Left ventricle myocardium inferior (tissue), 1 donor: ENCODE data around the gene PLA2R1. TPM values are rescaled to one million over a fixed set of nuclear protein-coding genes. Genes with fewer than 3 reads are reported as not detected.

Experiments used
- DNase-seq: peaks from one replicate; pipeline ENCODE4 v3.0.0-alpha.2; 2020
- H3K27ac ChIP-seq: fragments of 200-600 bp; replicated peaks from 2 replicates; pipeline ENCODE4 v1.8.0; 2021
- H3K27me3 ChIP-seq: fragments of 200-600 bp; 2 replicates; pipeline ENCODE4 v1.8.0; 2021; ENCODE audit warnings: low read depth
- H3K36me3 ChIP-seq: fragments of 200-600 bp; 2 replicates; pipeline ENCODE4 v1.8.0; 2021
- H3K4me1 ChIP-seq: fragments of 200-600 bp; 2 replicates; pipeline ENCODE4 v1.8.0; 2021
- H3K4me3 ChIP-seq: fragments of 200-600 bp; 2 replicates; pipeline ENCODE4 v1.8.0; 2021; ENCODE audit warnings: mild to moderate bottlenecking, moderate library complexity
- H3K9me3 ChIP-seq: fragments of 200-600 bp; replicated peaks from 2 replicates; pipeline ENCODE4 v1.8.0; 2021
- CTCF ChIP-seq: fragments of 200-600 bp; IDR thresholded peaks from 2 replicates; pipeline ENCODE4 v1.8.0; 2021; ENCODE audit warnings: antibody characterized with exemption, mild to moderate bottlenecking, borderline replicate concordance
- intact Hi-C: fragments of 100-400 bp; cut with micrococcal nuclease; formaldehyde crosslinking; loops from one replicate; pipeline ENCODE4 v1.11.0; 2022
- total RNA-seq: library from RNA; stranded (reverse); fragmentation: NEBNext Ultra II Directional; extraction: Animal tissue kit (Norgen Biotek cat#: 25700); gene quantifications from one replicate; pipeline ENCODE4 v1.2.1, GENCODE V29; 2021
- donor health status: DM: no; HTN: yes; CAD: no; lungs with severe emphysema.

PLA2R1 gene
- total RNA-seq, 1 donor from 2014 or later = 2.3 TPM

GRCh38 chr2:160045703-160046210 is 16.7 kb downstream of the PLA2R1 start:
- intact Hi-C loops = no loop called here
- Histone ChIP-seq H3K9me3 (no peaks in the 10 kb centered on the region), H3K27me3 (no peaks in the 10 kb centered on the region), H3K36me3 (no peaks in the 10 kb centered on the region), H3K4me3 (no peak overlapping the region), H3K27ac (no peak overlapping the region), H3K4me1 (no peaks in the 10 kb centered on the region)
- no peak for TF ChIP-seq CTCF
- DNase-seq = no peak

GRCh38 chr2:160044728-160045127 is 17.7 kb downstream of the PLA2R1 start:
- no peak overlapping the region for H3K4me3 ChIP-seq
- no peaks in the 10 kb centered on the region for H3K9me3 ChIP-seq
- H3K27ac ChIP-seq = no peak overlapping the region
- H3K27me3 ChIP-seq = no peaks in the 10 kb centered on the region
- TF ChIP-seq CTCF = no peak
- H3K36me3 ChIP-seq = no peaks in the 10 kb centered on the region
- intact Hi-C loops = no loop called here
- peaks cover 7% of the 10 kb centered on the region for H3K4me1 ChIP-seq
- DNase-seq = no peak

GRCh38 chr2:160043265-160043664 is 19.1 kb downstream of the PLA2R1 start:
- intact Hi-C loops = no loop called here
- TF ChIP-seq CTCF = no peak
- H3K4me1 ChIP-seq = peaks cover 13% of the 10 kb centered on the region
- no peak overlapping the region for H3K27ac ChIP-seq
- H3K36me3 ChIP-seq = no peaks in the 10 kb centered on the region
- no peak for DNase-seq
- H3K4me3 ChIP-seq = no peak overlapping the region
- H3K27me3 ChIP-seq = no peaks in the 10 kb centered on the region
- H3K9me3 ChIP-seq = no peaks in the 10 kb centered on the region

- intact Hi-C loops = no loop called here
- Histone ChIP-seq H3K27ac (no peak overlapping the region), H3K36me3 (no peaks in the 10 kb centered on the region), H3K9me3 (no peaks in the 10 kb centered on the region), H3K27me3 (no peaks in the 10 kb centered on the region), H3K4me1 (peaks cover 13% of the 10 kb centered on the region), H3K4me3 (no peak overlapping the region)
- no peak for TF ChIP-seq CTCF
- DNase-seq = no peak
Observed at GRCh38 chr2:160042054-160042453, 20.4 kb downstream of the PLA2R1 start.

- H3K4me3 ChIP-seq = no peak overlapping the region
- no peak for TF ChIP-seq CTCF
- H3K36me3 ChIP-seq = no peaks in the 10 kb centered on the region
- no peaks in the 10 kb centered on the region for H3K27me3 ChIP-seq
- DNase-seq = no peak
- H3K4me1 ChIP-seq = peaks cover 13% of the 10 kb centered on the region
- intact Hi-C loops = no loop called here
- no peak overlapping the region for H3K27ac ChIP-seq
- H3K9me3 ChIP-seq = no peaks in the 10 kb centered on the region
Observed at GRCh38 chr2:160041091-160041490, 21.3 kb downstream of the PLA2R1 start.
